Measurements from ENCODE around the gene PTPA.

PTPA gene

DNA sequence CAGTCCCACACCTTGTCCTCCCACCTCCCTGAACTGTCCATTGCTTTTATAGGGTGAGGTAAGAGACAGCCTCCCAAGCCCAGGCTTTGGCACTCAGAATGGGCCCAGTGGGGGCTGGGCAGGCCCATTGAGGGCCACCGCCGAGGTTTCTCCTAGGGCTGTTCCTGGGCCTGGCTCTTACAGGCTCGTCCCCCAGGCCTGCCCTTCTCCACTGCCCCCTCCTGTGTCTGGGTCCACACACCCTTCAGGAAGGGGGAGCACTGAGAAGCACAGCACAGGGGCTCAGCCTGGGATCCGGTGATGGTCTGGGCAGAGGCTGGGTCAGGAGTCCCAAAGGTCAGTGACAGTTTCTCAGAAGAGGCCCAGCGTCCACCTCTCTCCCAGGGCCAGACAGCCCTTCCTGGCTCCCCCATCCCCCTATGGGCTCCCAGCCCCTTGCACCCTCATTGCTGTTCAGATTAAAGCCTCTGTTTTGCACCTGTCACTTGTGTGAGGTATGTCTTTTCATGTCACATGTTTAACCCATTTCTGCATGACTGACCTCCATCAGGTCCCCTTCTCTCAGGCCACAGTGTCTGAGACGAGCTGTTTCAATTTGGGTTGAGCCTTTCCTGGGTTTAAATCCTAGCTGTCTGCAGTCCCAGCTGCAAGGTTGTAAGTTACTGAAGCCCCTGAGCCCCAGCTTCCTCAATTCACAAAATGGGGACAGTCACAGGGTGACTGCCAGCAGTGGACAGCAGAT is 37.4 kb downstream of the PTPA start:
- no peak for DNase-seq (ENCODE audit: extremely low spot score)
- TF ChIP-seq CTBP1 (IDR thresholded peaks at IDR 0.05; ENCODE audit: borderline replicate concordance), result no peak
- TF ChIP-seq LEF1 (IDR thresholded peaks at IDR 0.05; ENCODE audit: borderline replicate concordance), result no peak
- TF ChIP-seq L3MBTL2 (conservative IDR thresholded peaks at IDR 0.05), result no peak
- no peak for TF ChIP-seq ELF4 (IDR thresholded peaks at IDR 0.05)
- TF ChIP-seq FOXA1 (IDR thresholded peaks at IDR 0.05), result no peak
- TF ChIP-seq SP1 (IDR thresholded peaks at IDR 0.05), result no peak
- TF ChIP-seq, protein P1, sequence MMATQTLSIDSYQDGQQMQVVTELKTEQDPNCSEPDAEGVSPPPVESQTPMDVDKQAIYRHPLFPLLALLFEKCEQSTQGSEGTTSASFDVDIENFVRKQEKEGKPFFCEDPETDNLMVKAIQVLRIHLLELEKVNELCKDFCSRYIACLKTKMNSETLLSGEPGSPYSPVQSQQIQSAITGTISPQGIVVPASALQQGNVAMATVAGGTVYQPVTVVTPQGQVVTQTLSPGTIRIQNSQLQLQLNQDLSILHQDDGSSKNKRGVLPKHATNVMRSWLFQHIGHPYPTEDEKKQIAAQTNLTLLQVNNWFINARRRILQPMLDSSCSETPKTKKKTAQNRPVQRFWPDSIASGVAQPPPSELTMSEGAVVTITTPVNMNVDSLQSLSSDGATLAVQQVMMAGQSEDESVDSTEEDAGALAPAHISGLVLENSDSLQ (IDR thresholded peaks at IDR 0.05), result no peak
- TF ChIP-seq FOXM1 (IDR thresholded peaks at IDR 0.05; ENCODE audit: borderline replicate concordance), result no peak
- TF ChIP-seq ZNF384 (IDR thresholded peaks at IDR 0.05), result no peak
- TF ChIP-seq TARDBP (IDR thresholded peaks at IDR 0.05), result no peak
- ChIA-PET CTCF (interaction anchor here (0.6 kb wide), 1 partner anchor 623 kb away, joined by 3 read pairs; no protein-coding TSS in a partner anchor), POLR2A (no interaction called here)

DNA sequence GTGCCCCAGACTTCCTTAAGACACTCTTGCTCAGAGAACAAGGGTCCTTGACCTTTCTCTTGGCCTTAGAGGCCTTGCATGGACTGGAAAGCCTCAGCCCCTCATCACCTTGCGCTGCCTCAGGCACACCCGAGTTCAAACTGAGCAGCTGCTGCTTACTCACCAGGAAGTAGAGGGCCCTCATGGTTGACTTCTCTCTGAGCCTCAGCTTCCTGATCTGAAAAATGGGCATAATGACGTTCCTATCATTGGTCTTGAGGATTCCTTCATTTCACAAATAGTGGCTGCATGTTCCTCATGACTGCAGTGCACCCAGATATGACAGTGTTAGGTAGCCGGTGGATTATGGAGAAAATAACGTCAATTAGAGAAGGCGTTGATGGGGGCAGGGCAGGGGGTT is 38.2 kb downstream of the PTPA start:
- POLR2A ChIA-PET, result no interaction called here
- DNase-seq (ENCODE audit: extremely low spot score), result no peak
- TF ChIP-seq, protein P1 (IDR thresholded peaks at IDR 0.05), result no peak
- CTCF ChIA-PET, result interaction anchor here (0.6 kb wide), 1 partner anchor 10 kb away, joined by 3 read pairs; no protein-coding TSS in a partner anchor

DNA sequence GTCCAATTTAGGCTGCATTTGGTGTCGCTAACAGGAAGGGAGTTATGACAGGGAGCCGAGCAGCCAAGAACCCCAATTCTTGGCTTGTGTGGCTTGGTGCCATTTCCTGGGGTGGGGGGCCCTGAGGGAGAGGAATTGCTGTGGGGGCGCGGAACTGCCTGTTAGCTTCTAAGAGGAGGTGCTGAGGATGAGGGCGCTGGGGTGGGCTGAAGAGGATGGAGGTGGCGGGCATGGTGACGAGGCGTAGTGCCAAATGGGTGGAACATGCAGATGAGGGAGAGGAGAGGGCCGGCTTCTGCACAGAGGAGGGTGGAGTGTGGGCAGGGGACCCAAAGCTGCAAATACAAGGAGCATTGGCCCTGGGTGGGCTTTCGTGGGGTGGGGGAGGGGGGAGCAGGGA is 38.9 kb downstream of the PTPA start:
- no peak for DNase-seq (ENCODE audit: extremely low spot score)
- TF ChIP-seq TARDBP (IDR thresholded peaks at IDR 0.05) (no peak), SP1 (IDR thresholded peaks at IDR 0.05) (no peak), FOXA1 (IDR thresholded peaks at IDR 0.05) (no peak), L3MBTL2 (conservative IDR thresholded peaks at IDR 0.05) (no peak)
- CTCF ChIA-PET, result no interaction called here
- POLR2A ChIA-PET, result no interaction called here

DNA sequence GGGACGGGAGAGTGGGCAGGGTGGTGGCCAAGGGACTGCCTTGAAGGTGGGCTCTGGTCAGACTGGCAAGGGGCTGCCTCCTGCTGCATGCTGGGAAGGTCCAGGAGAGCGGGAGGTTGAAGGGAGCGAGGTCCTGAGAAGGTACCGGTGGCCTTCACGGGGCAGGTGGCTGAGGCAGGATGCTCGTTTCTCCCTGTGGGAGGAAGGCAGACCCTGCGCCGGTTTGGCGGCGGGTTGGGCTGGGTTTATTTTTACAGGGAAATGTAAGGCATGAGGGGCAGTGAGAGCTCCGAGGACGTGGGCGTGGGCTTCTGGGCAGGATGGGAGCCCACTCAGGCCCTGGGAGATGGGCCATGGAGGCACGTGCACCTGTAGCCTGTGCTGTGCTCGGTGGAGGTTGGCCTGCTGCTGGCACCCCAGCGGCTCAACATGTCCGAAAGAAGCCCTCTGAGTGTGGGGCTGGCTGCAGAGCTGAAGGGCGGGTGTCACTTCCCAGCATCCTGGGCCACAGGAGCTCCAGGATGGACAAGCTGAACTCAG is 39.5 kb downstream of the PTPA start:
- CTCF ChIA-PET, result interaction anchor here (2.0 kb wide), 1 partner anchor 8 kb away, joined by 9 read pairs; no protein-coding TSS in a partner anchor
- POLR2A ChIA-PET, result no interaction called here
- TF ChIP-seq, protein P1 (IDR thresholded peaks at IDR 0.05), result no peak
- TF ChIP-seq FOXM1 (IDR thresholded peaks at IDR 0.05; ENCODE audit: borderline replicate concordance), result no peak
- no peak for TF ChIP-seq SUZ12 (IDR thresholded peaks at IDR 0.05)
- TF ChIP-seq CTBP1 (IDR thresholded peaks at IDR 0.05; ENCODE audit: borderline replicate concordance), result no peak
- TF ChIP-seq ELF4 (IDR thresholded peaks at IDR 0.05), result no peak
- TF ChIP-seq L3MBTL2 (conservative IDR thresholded peaks at IDR 0.05), result no peak
- TF ChIP-seq LEF1 (IDR thresholded peaks at IDR 0.05; ENCODE audit: borderline replicate concordance), result no peak
- TF ChIP-seq ARNT (IDR thresholded peaks at IDR 0.05), result no peak
- no peak for TF ChIP-seq BHLHE40 (IDR thresholded peaks at IDR 0.05; ENCODE audit: borderline replicate concordance)
- TF ChIP-seq TARDBP (IDR thresholded peaks at IDR 0.05), result no peak
- no peak for TF ChIP-seq ZNF384 (IDR thresholded peaks at IDR 0.05)
- TF ChIP-seq SP1 (IDR thresholded peaks at IDR 0.05), result no peak
- no peak for TF ChIP-seq NFRKB (IDR thresholded peaks at IDR 0.05)
- no peak for TF ChIP-seq FOXK2 (IDR thresholded peaks at IDR 0.05)
- DNase-seq (ENCODE audit: extremely low spot score), result no peak

DNA sequence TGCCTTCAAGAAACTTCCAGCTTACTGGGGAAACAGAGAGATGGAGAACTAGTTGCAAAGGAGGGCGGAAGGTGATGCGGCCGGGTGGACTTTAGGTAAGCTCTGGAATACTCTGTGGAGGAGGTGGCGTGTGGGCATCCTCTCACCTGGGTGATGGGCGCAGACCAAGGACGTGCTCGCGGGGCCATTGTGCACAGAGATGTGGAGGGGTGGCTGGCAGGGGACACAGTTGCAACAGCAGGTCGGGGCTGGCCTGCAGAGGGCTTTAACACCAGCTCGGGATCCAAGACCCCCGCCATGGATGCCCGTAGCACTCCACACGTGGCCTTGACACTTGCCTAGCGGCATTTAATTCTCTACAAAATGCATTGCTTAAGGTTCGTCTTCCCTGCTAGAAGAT is 40.3 kb downstream of the PTPA start:
- TF ChIP-seq CTBP1 (IDR thresholded peaks at IDR 0.05; ENCODE audit: borderline replicate concordance) (no peak), FOXK2 (IDR thresholded peaks at IDR 0.05) (no peak), HDGF (IDR thresholded peaks at IDR 0.05; ENCODE audit: borderline replicate concordance) (no peak), FOXA1 (IDR thresholded peaks at IDR 0.05) (no peak), L3MBTL2 (conservative IDR thresholded peaks at IDR 0.05) (no peak), ELF4 (IDR thresholded peaks at IDR 0.05) (no peak), ZNF384 (IDR thresholded peaks at IDR 0.05) (no peak), NFRKB (IDR thresholded peaks at IDR 0.05) (no peak), FOXM1 (IDR thresholded peaks at IDR 0.05; ENCODE audit: borderline replicate concordance) (no peak)
- CTCF ChIA-PET, result interaction anchor here (1.4 to 2.0 kb wide), 2 partner anchors 9 to 468 kb away, joined by 3 to 9 read pairs; no protein-coding TSS in a partner anchor
- POLR2A ChIA-PET, result no interaction called here
- DNase-seq (ENCODE audit: extremely low spot score), result no peak

DNA sequence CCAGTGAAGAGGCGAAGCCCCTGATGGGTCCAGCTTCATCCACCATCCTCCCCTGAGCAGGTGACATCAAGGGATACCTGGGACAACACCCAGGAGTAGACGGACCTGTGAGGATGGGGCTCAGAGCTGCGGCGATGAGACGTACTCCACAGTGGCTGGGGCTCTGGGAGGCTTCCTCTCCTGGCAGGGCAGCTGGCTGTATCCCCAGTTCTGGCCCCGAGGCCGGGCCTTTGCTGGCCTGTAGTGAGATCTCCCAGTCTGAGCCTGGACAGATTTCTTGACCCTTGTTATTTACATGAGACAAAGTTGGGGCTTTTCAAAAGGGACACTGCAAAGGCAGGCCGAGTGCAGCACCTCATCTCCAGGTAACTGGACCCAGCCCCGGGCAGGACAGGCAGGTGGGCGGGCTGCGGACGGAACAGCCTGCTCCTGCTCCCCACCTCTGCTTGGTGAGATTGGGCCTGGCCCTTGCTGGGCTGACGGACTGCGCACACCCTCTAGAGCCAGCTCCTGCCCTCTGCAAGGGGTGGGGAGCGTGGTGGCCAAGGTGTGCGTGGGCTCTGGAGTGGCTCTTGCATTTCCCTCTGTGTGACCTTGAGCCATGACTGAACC is 43.8 kb downstream of the PTPA start:
- CTCF ChIA-PET, result interaction anchor here (2.2 kb wide), 1 partner anchor 13 kb away, joined by 10 read pairs; no protein-coding TSS in a partner anchor
- POLR2A ChIA-PET, result no interaction called here
- no peak for DNase-seq (ENCODE audit: extremely low spot score)
- no peak for TF ChIP-seq NFRKB (IDR thresholded peaks at IDR 0.05)
- no peak for TF ChIP-seq HDGF (IDR thresholded peaks at IDR 0.05; ENCODE audit: borderline replicate concordance)
- no peak for TF ChIP-seq ARNT (IDR thresholded peaks at IDR 0.05)
- no peak for TF ChIP-seq CTBP1 (IDR thresholded peaks at IDR 0.05; ENCODE audit: borderline replicate concordance)
